Ovary (tissue), 9 donors: Measurements from ENCODE around the gene RNASET2. TPM values are rescaled to one million over a fixed set of nuclear protein-coding genes. Genes with fewer than 3 reads are reported as not detected.

Experiments
- DNase-seq, 5 donors: peaks; one replicate each; pipeline ENCODE4 v3.0.0-alpha.2; 2019 to 2020
- H3K27ac ChIP-seq, 2 donors: fragments of 200-600 bp; one replicate each; pipeline versions ENCODE4 v1.5.1 to v1.8.0; 2019 to 2022
- H3K27me3 ChIP-seq: fragments of 200-600 bp; one replicate; pipeline ENCODE4 v1.8.0; 2022
- H3K36me3 ChIP-seq: fragments of 200-600 bp; sonication (generic); one replicate; pipeline ENCODE4 v1.5.1; 2019
- H3K4me1 ChIP-seq: one replicate; pipeline ENCODE4 v1.8.1; 2013; ENCODE audit warnings: mild to moderate bottlenecking, moderate library complexity; ENCODE audit not compliant: insufficient read depth
- H3K4me3 ChIP-seq: fragments of 200-600 bp; sonication (generic); one replicate; pipeline ENCODE4 v1.5.1; 2017
- H3K9me3 ChIP-seq, 2 donors: fragments of 200-600 bp in 1 of 2; sonication (generic) in 1 of 2; one replicate each; pipeline versions ENCODE4 v1.5.1 to v1.8.1; 2013 to 2019; ENCODE audit warnings: mild to moderate bottlenecking in 1 of 2, moderate library complexity in 1 of 2
- EP300 ChIP-seq: sonication (generic); formaldehyde crosslinking; IDR thresholded peaks from one replicate; pipeline ENCODE4 v1.6.1; 2017; ENCODE audit warnings: antibody characterized with exemption
- POLR2A ChIP-seq: fragments of 450-650 bp; IDR thresholded peaks from one replicate; pipeline ENCODE4 v1.6.1; 2017; ENCODE audit warnings: antibody characterized with exemption, mild to moderate bottlenecking, moderate library complexity
- WGBS, 3 donors: extraction: QIAGEN DNeasy Blood & Tissue Kit in 1 of 3; methylation state at CpG; one replicate each; pipeline versions ENCODE4 v1.1.5 to v1.1.7; 2013 to 2017; 5-methylcytosine and 5-hydroxymethylcytosine counted together
- intact Hi-C, 4 donors: fragments of 100-400 bp; cut with DNase I; formaldehyde crosslinking; loops; one replicate each; pipeline versions ENCODE4 v1.11.0 to v1.15.1; 2022 to 2023
- polyA plus RNA-seq, 2 donors: library from polyadenylated mRNA; stranded (reverse); fragments of 200-250 nt in 1 of 2; fragments of 350-450 nt in 1 of 2; fragmentation: Illumina TruSeq in 1 of 2; extraction: RNeasy Lipid Tissue Mini Kit (QIAGEN cat#74804) in 1 of 2; gene quantifications; one replicate each; pipeline ENCODE4 v1.2.3, GENCODE V29; 2013 to 2014
- total RNA-seq, 7 donors: library from RNA; depleted of rRNA in 2 of 7; stranded (reverse); fragments of >200 nt in 2 of 7; fragmentation: NEBNext Ultra II Directional in 3 of 7; extraction: Animal tissue kit (Norgen Biotek cat#: 25700) in 3 of 7; gene quantifications; one replicate each; pipeline versions ENCODE4 v1.1.0 to v1.2.4, GENCODE V29; 2016 to 2023
- TF ChIP-seq, protein P1 (sequence below), 3 donors: fragments of 450-650 bp in 2 of 3; fragments of 200-600 bp in 1 of 3; IDR thresholded peaks; one replicate each; pipeline versions ENCODE4 v1.5.1 to v1.8.0; 2016 to 2022; ENCODE audit warnings: antibody characterized with exemption in 3 of 3, mild to moderate bottlenecking in 1 of 3
- donor health status: DM: no; HTN: no; CAD: no; lungs with moderate emphysema.
- donor health status: DM: no; HTN: no; CAD: no.
- donor health status: Bipolar disorder and iron deficiency.
- donor health status: DM: yes; HTN: yes; CAD: no.
- donor health status: DM: no; HTN: no; CAD: no.
- donor health status: DM: yes; HTN: yes; CAD: no.

RNASET2 gene
- total and polyA plus RNA-seq, 9 donors, result 34.8 to 211 (median 56.0) TPM

DNA sequence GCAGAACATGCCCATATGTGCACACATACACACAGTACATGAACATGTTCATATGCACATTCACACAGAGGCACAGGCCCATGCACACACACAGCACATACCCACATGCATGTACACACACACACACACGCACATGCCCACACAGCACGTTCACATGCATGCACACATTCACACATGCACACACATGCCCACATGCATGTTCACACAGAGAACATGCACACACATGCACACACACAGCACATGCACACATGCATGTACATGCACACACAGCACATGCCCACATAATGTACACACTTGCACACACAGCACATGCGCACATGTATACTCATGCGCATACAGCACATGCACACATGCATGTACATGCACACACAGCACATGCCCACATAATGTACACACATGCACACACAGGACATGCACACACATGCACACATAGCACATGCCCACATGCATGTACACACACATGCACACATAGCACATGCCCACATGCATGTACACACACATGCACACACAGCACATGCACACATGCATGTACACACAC is 25.9 kb downstream of the RNASET2 start:
- Histone ChIP-seq H3K4me3 (no peak overlapping the region), H3K27ac (no peak overlapping the region), H3K9me3 (no peaks in the 10 kb centered on the region), H3K36me3 (no peaks in the 10 kb centered on the region), H3K27me3 (no peaks in the 10 kb centered on the region), H3K4me1 (no peaks in the 10 kb centered on the region)
- WGBS, 3 donors, result 81 to 96% (median 92%) methylated on average over 4 of the region's 4 CpGs
- no peak for DNase-seq
- TF ChIP-seq POLR2A (no peak), EP300 (no peak)
- TF ChIP-seq, protein P1, sequence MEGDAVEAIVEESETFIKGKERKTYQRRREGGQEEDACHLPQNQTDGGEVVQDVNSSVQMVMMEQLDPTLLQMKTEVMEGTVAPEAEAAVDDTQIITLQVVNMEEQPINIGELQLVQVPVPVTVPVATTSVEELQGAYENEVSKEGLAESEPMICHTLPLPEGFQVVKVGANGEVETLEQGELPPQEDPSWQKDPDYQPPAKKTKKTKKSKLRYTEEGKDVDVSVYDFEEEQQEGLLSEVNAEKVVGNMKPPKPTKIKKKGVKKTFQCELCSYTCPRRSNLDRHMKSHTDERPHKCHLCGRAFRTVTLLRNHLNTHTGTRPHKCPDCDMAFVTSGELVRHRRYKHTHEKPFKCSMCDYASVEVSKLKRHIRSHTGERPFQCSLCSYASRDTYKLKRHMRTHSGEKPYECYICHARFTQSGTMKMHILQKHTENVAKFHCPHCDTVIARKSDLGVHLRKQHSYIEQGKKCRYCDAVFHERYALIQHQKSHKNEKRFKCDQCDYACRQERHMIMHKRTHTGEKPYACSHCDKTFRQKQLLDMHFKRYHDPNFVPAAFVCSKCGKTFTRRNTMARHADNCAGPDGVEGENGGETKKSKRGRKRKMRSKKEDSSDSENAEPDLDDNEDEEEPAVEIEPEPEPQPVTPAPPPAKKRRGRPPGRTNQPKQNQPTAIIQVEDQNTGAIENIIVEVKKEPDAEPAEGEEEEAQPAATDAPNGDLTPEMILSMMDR (IDR thresholded peaks at IDR 0.05), result no peak
- intact Hi-C loops, result no loop called here

DNA sequence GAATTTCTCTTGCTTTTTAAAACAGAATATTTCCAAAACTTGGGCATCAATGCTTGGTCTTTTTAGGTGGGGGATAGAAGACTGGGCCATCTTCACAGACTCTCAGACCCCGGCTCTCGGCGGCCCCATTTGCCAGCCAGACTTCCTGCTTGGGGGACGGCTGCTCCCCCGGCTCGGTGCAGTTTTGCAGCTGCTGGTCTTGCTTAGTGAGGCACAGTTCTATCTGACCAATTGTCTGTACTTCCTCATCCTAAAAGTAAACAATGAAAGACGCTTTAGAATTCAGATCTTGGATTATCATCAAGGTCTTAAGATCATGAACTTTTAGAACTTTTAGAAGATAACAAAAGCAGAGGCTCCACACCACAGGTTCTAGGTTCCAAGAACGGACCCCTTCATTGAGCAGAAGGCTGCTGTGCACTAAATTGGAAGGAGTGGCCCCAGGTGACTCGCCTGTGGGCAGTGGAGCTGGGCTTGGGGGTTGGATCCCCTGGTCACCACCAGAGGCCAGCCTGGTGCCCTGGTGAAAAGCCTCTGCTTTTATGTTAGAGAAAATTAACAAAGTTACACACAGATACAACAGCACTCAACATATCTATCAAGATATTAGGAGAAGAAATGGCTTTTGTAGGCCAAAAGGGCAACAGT is 26.7 kb downstream of the RNASET2 start:
- 23 to 46% (median 27%) methylated on average over 9 of the region's 9 CpGs for WGBS, 3 donors
- intact Hi-C loops, result no loop called here
- Histone ChIP-seq H3K27me3 (no peaks in the 10 kb centered on the region), H3K36me3 (no peaks in the 10 kb centered on the region), H3K4me1 (no peaks in the 10 kb centered on the region), H3K27ac (no peak overlapping the region), H3K4me3 (no peak overlapping the region), H3K9me3 (no peaks in the 10 kb centered on the region)
- TF ChIP-seq, protein P1 (IDR thresholded peaks at IDR 0.05), result no peak
- TF ChIP-seq EP300, result no peak
- TF ChIP-seq POLR2A, result no peak
- DNase-seq, result no peak

DNA sequence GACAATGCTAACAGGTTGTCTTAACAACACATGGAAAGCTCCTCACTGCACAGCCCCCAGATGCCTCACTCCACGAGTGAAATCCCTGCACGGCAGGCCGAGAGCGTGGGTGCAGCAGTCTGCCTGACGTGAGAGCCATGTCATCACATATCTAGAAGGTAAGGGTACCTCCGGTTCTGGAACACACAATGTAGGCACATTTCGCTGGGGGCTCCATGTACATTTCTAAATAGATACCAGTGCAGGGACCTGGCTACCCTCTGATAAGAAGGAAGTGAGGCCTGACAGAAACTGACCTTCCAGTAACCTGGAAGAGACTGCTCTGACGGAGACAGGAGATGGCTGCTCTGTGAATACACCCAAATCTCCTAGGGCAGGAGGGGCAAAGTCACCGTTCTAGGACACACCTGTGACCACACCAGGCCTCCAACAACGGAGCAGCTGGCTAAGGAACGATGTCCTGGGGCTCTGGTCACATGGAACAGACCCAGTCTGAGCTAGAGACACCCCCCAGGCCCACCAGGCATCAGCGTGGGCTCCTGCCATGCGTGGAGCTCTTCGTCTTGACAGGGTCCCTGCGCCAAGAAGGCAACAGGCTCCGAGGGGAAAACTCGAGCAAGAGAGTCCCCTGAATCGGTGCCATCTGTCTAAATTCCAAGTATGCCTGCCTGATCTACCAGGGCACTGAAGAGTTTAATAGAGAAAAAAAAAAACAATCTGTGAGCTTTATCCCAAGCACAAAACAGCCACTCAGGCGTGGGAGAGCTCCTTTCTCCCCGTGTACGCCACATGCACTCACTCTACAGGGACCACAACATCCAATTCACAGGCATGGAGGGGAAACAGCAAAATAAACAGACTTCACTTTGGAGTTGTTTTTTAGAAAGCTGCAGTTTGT is 27.5 kb downstream of the RNASET2 start:
- intact Hi-C loops, result no loop called here
- 67 to 73% (median 72%) methylated on average over 21 of the region's 21 CpGs for WGBS, 3 donors
- Histone ChIP-seq H3K36me3 (no peaks in the 10 kb centered on the region), H3K27me3 (no peaks in the 10 kb centered on the region), H3K4me3 (no peak overlapping the region), H3K27ac (no peak overlapping the region), H3K4me1 (no peaks in the 10 kb centered on the region), H3K9me3 (no peaks in the 10 kb centered on the region)
- no peak for DNase-seq
- TF ChIP-seq EP300, result no peak
- TF ChIP-seq, protein P1 (IDR thresholded peaks at IDR 0.05), result no peak
- TF ChIP-seq POLR2A, result no peak

DNA sequence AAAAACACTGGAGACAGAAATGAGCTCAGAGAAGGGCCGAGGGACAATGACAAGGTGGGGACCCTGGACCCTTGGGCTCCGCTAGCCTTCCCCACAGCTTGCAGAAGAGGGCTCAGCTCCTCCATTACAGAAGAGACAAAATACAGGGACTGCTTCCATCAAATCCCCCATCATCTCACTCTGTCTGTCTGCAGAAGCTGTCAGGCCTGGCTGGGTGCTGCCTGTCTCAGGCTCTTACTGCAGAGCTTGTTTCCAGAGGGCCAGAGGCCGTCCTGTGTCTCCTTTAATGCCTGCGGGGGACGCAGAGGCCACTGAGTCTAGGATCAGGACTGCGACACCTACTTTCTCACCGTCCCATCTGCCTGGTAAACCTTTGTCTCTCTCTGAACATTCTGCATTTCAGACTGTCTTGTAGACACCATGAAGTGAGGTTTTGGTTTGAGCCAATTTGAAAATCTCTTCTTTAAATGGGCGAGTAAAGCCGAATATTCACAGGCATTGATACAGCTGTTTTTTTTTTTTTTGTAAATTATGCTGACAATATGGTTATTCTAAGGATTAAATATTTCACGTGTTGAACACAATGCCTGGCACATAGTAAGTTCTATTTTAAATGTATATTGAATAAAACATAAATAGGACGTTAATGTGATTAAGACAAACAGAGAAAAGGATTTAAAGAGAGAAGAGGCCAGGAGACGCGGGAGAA is 28.3 kb downstream of the RNASET2 start:
- H3K27me3 ChIP-seq, result no peaks in the 10 kb centered on the region
- no peaks in the 10 kb centered on the region for H3K9me3 ChIP-seq
- 84 to 91% (median 87%) methylated on average over 13 of the region's 13 CpGs for WGBS, 3 donors
- H3K4me3 ChIP-seq, result no peak overlapping the region
- DNase-seq, result no peak
- H3K4me1 ChIP-seq, result no peaks in the 10 kb centered on the region
- H3K36me3 ChIP-seq, result no peaks in the 10 kb centered on the region
- intact Hi-C loops, result no loop called here
- H3K27ac ChIP-seq, result no peak overlapping the region
- TF ChIP-seq, protein P1 (IDR thresholded peaks at IDR 0.05), result no peak
